CD4-positive, alpha-beta T cell (primary cell): Measurements from ENCODE around the gene HSD11B2. TPM values are rescaled to one million over a fixed set of nuclear protein-coding genes. Genes with fewer than 3 reads are reported as not detected.

ENCODE experiments used
- ATAC-seq: fragments of 200-7000 bp; cut with Tn5 transposase; one replicate; pipeline ENCODE4 v1.10.0; 2022; ENCODE audit warnings: mild to moderate bottlenecking; ENCODE audit not compliant: poor library complexity
- CTCF ChIA-PET: fragments of 350-600 bp; sonication (Branson Sonifier 250); formaldehyde crosslinking; loops from one replicate; lab custom pipeline; 2021; ENCODE audit warnings: antibody characterized with exemption, inconsistent platforms; lab: Charles Lee
- POLR2A ChIA-PET: fragments of 350-600 bp; sonication (Branson Sonifier 250); formaldehyde crosslinking; loops from one replicate; lab custom pipeline; 2021; ENCODE audit warnings: antibody characterized with exemption, inconsistent platforms; lab: Charles Lee
- DNase-seq, 14 experiments: peaks; one replicate each; pipeline ENCODE4 v3.0.0-alpha.2; 2013 to 2020; ENCODE audit warnings: mixed read lengths in 2 of 14
- H3K27ac ChIP-seq, 2 donors: one replicate each; pipeline versions ENCODE4 v1.5.1 to v1.7.0; 2013; ENCODE audit warnings: low read length in 2 of 2, low read depth in 1 of 2, mild to moderate bottlenecking in 1 of 2
- H3K27me3 ChIP-seq, 2 experiments: 1 replicate in 1 of 2; 2 replicates in 1 of 2; pipeline versions ENCODE4 v1.6.1 to v1.7.0; 2013; ENCODE audit warnings: low read length in 2 of 2, control low read depth in 1 of 2, mild to moderate bottlenecking in 1 of 2, moderate library complexity in 1 of 2; ENCODE audit not compliant: insufficient read depth in 2 of 2, control insufficient read depth in 1 of 2
- H3K36me3 ChIP-seq: one replicate; pipeline ENCODE4 v1.6.1; 2013; ENCODE audit warnings: low read length, control low read depth; ENCODE audit not compliant: insufficient read depth
- H3K4me1 ChIP-seq: one replicate; pipeline ENCODE4 v1.6.1; 2013; ENCODE audit warnings: low read length, control low read depth; ENCODE audit not compliant: insufficient read depth
- H3K4me3 ChIP-seq: one replicate; pipeline ENCODE4 v1.5.1; 2013; ENCODE audit warnings: mild to moderate bottlenecking, low read length, moderate library complexity
- H3K9me3 ChIP-seq, 2 experiments: 1 replicate in 1 of 2; 2 replicates in 1 of 2; pipeline versions ENCODE4 v1.6.1 to v1.7.0; 2013; ENCODE audit warnings: low read length in 2 of 2, mild to moderate bottlenecking in 2 of 2, control low read depth in 1 of 2, moderate library complexity in 1 of 2; ENCODE audit not compliant: control insufficient read depth in 1 of 2, insufficient read depth in 1 of 2
- H3K27ac Mint-ChIP-seq: one replicate; pipeline ENCODE4 v1.8.0; 2020; ENCODE audit warnings: mixed read lengths
- H3K27me3 Mint-ChIP-seq: one replicate; pipeline ENCODE4 v1.8.0; 2021; ENCODE audit warnings: mixed read lengths
- H3K36me3 Mint-ChIP-seq: one replicate; pipeline ENCODE4 v1.8.0; 2021; ENCODE audit warnings: low read depth, mixed read lengths
- H3K4me1 Mint-ChIP-seq: one replicate; pipeline ENCODE4 v1.8.0; 2021; ENCODE audit warnings: low read depth, mixed read lengths
- H3K4me3 Mint-ChIP-seq: one replicate; pipeline ENCODE4 v1.8.0; 2020; ENCODE audit warnings: mild to moderate bottlenecking, mixed read lengths
- H3K9me3 Mint-ChIP-seq: one replicate; pipeline ENCODE4 v1.8.0; 2020; ENCODE audit warnings: mixed read lengths
- CTCF ChIP-seq: fragments of 200-600 bp; IDR thresholded peaks from one replicate; pipeline ENCODE4 v1.8.0; 2022; ENCODE audit warnings: antibody characterized with exemption, mild to moderate bottlenecking
- intact Hi-C, 2 experiments: fragments of 100-400 bp; cut with DNase I in 1 of 2; cut with micrococcal nuclease in 1 of 2; formaldehyde crosslinking; loops; one replicate each; pipeline versions ENCODE4 v1.15.1 to v1.9.0; 2023 to 2025; cut with DNase I, micrococcal nuclease
- total RNA-seq, 174 experiments: library from RNA in 2 of 174; stranded (reverse) in 2 of 174; gene quantifications; one replicate each; pipeline ENCODE4 v1.2.3 and lab custom pipeline; 2021 to 2026

HSD11B2 gene
- total RNA-seq, 2 experiments from 2014 or later, result not detected

GRCh38 chr16:67433131-67433719, 2.3 kb downstream of the HSD11B2 start:
- TF ChIP-seq CTCF, result no peak
- Mint-ChIP-seq H3K4me3 (peak overlapping the region; percentile 9), H3K4me1 (peaks cover 9% of the 10 kb centered on the region), H3K27ac (no peak overlapping the region), H3K9me3 (no peaks in the 10 kb centered on the region), H3K27me3 (peaks cover 34% of the 10 kb centered on the region), H3K36me3 (peaks cover 13% of the 10 kb centered on the region)
- Histone ChIP-seq H3K4me1 (peaks cover 17% of the 10 kb centered on the region), H3K27me3 (peaks cover 21 to 26% of the 10 kb centered on the region in 2 experiments), H3K4me3 (no peak overlapping the region), H3K27ac (no peak overlapping the region), H3K36me3 (peaks cover 11% of the 10 kb centered on the region), H3K9me3 (peaks cover 0 to 8% of the 10 kb centered on the region in 2 experiments)
- intact Hi-C loops, result loop anchor here in 1 of 2 experiments (5.0 kb wide), 1 partner anchor 79 kb away; no protein-coding TSS in a partner anchor
- ChIA-PET CTCF (no interaction called here), POLR2A (no interaction called here)
- DNase-seq, result no peak
- no peak for ATAC-seq

DNA sequence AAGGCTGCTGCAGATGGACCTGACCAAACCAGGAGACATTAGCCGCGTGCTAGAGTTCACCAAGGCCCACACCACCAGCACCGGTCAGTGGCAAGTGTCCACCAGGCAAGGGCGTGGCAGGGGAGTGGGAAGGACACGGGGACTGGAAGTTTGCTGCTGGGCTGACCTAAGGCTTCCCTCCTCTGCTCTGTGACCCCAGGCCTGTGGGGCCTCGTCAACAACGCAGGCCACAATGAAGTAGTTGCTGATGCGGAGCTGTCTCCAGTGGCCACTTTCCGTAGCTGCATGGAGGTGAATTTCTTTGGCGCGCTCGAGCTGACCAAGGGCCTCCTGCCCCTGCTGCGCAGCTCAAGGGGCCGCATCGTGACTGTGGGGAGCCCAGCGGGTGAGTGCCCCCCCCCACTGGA, 4.8 kb downstream of the HSD11B2 start:
- intact Hi-C loops, result no loop called here
- CTCF ChIA-PET, result no interaction called here
- H3K27me3 Mint-ChIP-seq, result peaks cover 11% of the 10 kb centered on the region
- Histone ChIP-seq H3K36me3 (peaks cover 31% of the 10 kb centered on the region), H3K4me1 (peaks cover 8% of the 10 kb centered on the region), H3K27me3 (peaks cover 0 to 6% of the 10 kb centered on the region in 2 experiments), H3K27ac (no peak overlapping the region), H3K9me3 (peaks cover 0 to 4% of the 10 kb centered on the region in 2 experiments), H3K4me3 (no peak overlapping the region)
- DNase-seq (no peak), ATAC-seq (no peak)
- peaks cover 5% of the 10 kb centered on the region for H3K4me1 Mint-ChIP-seq
- POLR2A ChIA-PET, result no interaction called here
- peaks cover 32% of the 10 kb centered on the region for H3K36me3 Mint-ChIP-seq
- TF ChIP-seq CTCF, result no peak
- no peak overlapping the region for H3K4me3 Mint-ChIP-seq
- no peak overlapping the region for H3K27ac Mint-ChIP-seq
- H3K9me3 Mint-ChIP-seq, result no peaks in the 10 kb centered on the region

DNA sequence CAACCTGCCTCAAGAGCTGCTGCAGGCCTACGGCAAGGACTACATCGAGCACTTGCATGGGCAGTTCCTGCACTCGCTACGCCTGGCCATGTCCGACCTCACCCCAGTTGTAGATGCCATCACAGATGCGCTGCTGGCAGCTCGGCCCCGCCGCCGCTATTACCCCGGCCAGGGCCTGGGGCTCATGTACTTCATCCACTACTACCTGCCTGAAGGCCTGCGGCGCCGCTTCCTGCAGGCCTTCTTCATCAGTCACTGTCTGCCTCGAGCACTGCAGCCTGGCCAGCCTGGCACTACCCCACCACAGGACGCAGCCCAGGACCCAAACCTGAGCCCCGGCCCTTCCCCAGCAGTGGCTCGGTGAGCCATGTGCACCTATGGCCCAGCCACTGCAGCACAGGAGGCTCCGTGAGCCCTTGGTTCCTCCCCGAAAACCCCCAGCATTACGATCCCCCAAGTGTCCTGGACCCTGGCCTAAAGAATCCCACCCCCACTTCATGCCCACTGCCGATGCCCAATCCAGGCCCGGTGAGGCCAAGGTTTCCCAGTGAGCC, 5.8 kb downstream of the HSD11B2 start:
- peaks cover 3% of the 10 kb centered on the region for H3K4me1 ChIP-seq
- Mint-ChIP-seq H3K36me3 (peaks cover 35% of the 10 kb centered on the region), H3K4me3 (no peak overlapping the region), H3K27ac (no peak overlapping the region), H3K9me3 (no peaks in the 10 kb centered on the region), H3K4me1 (peaks cover 5% of the 10 kb centered on the region), H3K27me3 (peaks cover 8% of the 10 kb centered on the region)
- CTCF ChIA-PET, result no interaction called here
- no peak for DNase-seq
- POLR2A ChIA-PET, result no interaction called here
- ATAC-seq, result no peak
- no peak for TF ChIP-seq CTCF
- peaks cover 0 to 4% of the 10 kb centered on the region in 2 experiments for H3K9me3 ChIP-seq
- intact Hi-C loops, result no loop called here
- peaks cover 40% of the 10 kb centered on the region for H3K36me3 ChIP-seq
- peaks cover 0 to 2% of the 10 kb centered on the region in 2 experiments for H3K27me3 ChIP-seq
- no peak overlapping the region for H3K4me3 ChIP-seq
- no peak overlapping the region for H3K27ac ChIP-seq
